AG04450 (cell line): ENCODE results near the gene MARK2. TPM values are rescaled to one million over a fixed set of nuclear protein-coding genes. Genes with fewer than 3 reads are reported as not detected.
A peak's percentile ranks its signal among the peaks of the same experiment; 100 is the strongest.

Source experiments
- CTCF ChIA-PET: fragments of 300-600, 350-600 bp; formaldehyde crosslinking; extraction: SDS; loops from one replicate; lab custom pipeline; 2022; ENCODE audit warnings: antibody characterized with exemption, inconsistent platforms; lab: Charles Lee
- POLR2A ChIA-PET: fragments of 350-600 bp; formaldehyde crosslinking; extraction: SDS; loops from one replicate; lab custom pipeline; 2021; ENCODE audit warnings: antibody characterized with exemption, inconsistent platforms; lab: Yijun Ruan, JAX
- DNase-seq: peaks from one replicate; pipeline ENCODE4 v3.0.0-alpha.2; 2011; ENCODE audit warnings: low read depth, low spot score
- H3K27ac ChIP-seq: one replicate; pipeline ENCODE4 v1.5.1; 2012; ENCODE audit warnings: low read depth, low read length, control low read depth
- H3K27me3 ChIP-seq: one replicate; pipeline ENCODE4 v1.6.0; 2012; ENCODE audit warnings: low read length; ENCODE audit not compliant: control insufficient read depth, insufficient read depth
- H3K4me3 ChIP-seq: 2 replicates; pipeline ENCODE4 v1.5.1; 2011; ENCODE audit warnings: mild to moderate bottlenecking, low read depth, low read length, control low read depth
- H3K9me3 ChIP-seq: 2 replicates; pipeline ENCODE4 v1.5.1; 2012; ENCODE audit warnings: low read length; ENCODE audit not compliant: control insufficient read depth, insufficient read depth
- CTCF ChIP-seq: IDR thresholded peaks from 2 replicates; pipeline ENCODE4 v1.5.1; 2011; ENCODE audit warnings: low read depth, low read length, control low read depth, inconsistent platforms
- polyA plus RNA-seq: library from polyadenylated mRNA; depleted of rRNA; stranded (reverse); fragments of >200 nt; gene quantifications from 2 replicates; pipeline ENCODE4 v1.2.3, GENCODE V29; 2011

Gene MARK2
- polyA plus RNA-seq, 1 experiment, result 16.5 TPM

DNA sequence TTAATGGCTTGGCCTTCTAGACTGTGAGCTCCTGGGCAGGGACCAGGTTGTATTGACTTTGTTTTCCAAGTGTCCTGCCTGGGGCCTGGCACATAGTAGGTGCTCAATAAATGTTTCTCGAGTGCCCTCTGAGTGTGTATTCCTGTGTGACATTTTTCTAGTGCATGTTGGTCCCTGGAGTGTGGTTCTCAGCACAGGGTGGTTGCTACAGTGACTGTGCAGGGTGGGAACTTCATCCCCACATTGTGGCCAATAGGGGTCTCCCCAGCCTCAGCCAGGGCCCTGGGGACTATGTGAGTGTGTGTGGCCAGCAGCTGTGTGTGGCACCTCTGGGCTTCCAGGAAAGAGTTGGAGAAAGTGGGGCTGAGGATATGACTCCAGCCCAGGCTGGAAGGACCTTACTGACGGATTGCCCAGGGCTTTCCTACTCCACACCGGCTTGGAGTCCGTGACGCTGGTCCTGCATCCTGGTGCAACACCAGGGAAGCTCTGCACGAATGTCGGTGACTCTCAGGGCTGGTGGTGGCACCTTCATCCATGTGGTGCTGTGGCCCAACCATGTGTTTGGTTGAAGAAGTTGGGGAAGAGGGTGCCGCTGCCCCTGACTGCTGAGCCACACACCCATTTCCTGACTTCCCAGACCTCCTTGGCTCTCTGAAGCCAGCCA, 9.0 kb upstream of the MARK2 start:
- ChIA-PET POLR2A (interaction anchor here (0.9 to 1.1 kb wide), 2 partner anchors 9 to 116 kb away, joined by 3 to 4 read pairs; partner anchors contain the start of gene MARK2), CTCF (interaction anchor here (0.6 to 1.8 kb wide), 4 partner anchors 7 to 116 kb away, joined by 3 to 11 read pairs (median 6); no protein-coding TSS in a partner anchor)
- Histone ChIP-seq H3K4me3 (no peak overlapping the region), H3K9me3 (no peaks in the 10 kb centered on the region), H3K27ac (no peak overlapping the region), H3K27me3 (no peaks in the 10 kb centered on the region)
- no peak for DNase-seq
- peak; percentile 47 for TF ChIP-seq CTCF

DNA sequence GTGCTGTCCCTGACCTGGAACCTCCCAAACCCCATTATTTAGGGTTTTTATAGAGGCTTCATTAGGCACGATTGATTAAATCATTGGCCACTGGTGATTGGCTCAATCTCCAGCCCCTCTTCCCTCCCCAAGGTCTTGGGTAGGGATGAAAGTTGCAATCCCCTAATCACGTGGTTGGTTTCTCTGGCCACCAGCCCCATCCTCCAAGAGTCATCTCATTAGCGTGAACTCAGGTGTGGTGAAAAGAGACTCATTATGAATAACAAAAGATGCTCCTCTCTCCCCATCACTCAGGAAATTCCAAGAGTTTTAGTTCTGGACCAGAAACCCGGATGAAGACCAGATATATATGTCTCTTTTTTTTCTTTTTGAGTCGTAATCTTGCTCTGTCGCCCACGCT, 7.6 kb upstream of the MARK2 start:
- DNase-seq, result no peak
- ChIA-PET CTCF (interaction anchor here (1.5 kb wide), 1 partner anchor 114 kb away, joined by 5 read pairs; no protein-coding TSS in a partner anchor), POLR2A (interaction anchor here (0.6 kb wide), 1 partner anchor 450 kb away, joined by 10 read pairs; no protein-coding TSS in a partner anchor)
- Histone ChIP-seq H3K27ac (no peak overlapping the region), H3K9me3 (no peaks in the 10 kb centered on the region), H3K4me3 (no peak overlapping the region), H3K27me3 (no peaks in the 10 kb centered on the region)
- no peak for TF ChIP-seq CTCF

GRCh38 chr11:63832336-63832735, 6.6 kb upstream of the MARK2 start:
- TF ChIP-seq CTCF, result no peak
- no peak overlapping the region for H3K27ac ChIP-seq
- ChIA-PET POLR2A (interaction anchor here (0.6 kb wide), 1 partner anchor 119 kb away, joined by 7 read pairs; no protein-coding TSS in a partner anchor), CTCF (interaction anchor here (0.7 to 8.2 kb wide), 2 partner anchors 68 to 113 kb away, joined by 13 to 256 read pairs; no protein-coding TSS in a partner anchor)
- H3K9me3 ChIP-seq, result no peaks in the 10 kb centered on the region
- H3K4me3 ChIP-seq, result no peak overlapping the region
- H3K27me3 ChIP-seq, result no peaks in the 10 kb centered on the region
- DNase-seq, result no peak

DNA sequence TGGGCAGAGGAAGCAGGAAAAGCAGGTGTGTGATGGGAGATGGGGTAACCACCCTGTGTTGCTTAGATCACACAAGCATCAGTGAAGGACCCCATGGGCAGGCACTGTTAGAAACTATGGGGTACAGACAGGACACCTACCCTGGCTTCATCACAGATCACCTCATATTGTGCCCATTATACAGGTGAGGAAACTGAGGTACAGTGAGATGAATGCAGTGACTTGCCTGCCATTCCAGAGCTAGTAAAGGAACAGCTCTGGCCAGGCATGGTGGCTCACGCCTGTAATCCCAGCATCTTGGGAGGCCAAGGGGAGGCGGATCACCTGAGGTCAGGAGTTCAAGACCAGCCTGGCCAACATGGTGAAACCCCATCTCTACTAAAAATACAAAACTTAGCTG, 5.9 kb upstream of the MARK2 start:
- Histone ChIP-seq H3K4me3 (no peak overlapping the region), H3K9me3 (no peaks in the 10 kb centered on the region), H3K27me3 (no peaks in the 10 kb centered on the region), H3K27ac (no peak overlapping the region)
- CTCF ChIA-PET, result interaction anchor here (8.2 kb wide), 1 partner anchor 112 kb away, joined by 256 read pairs; no protein-coding TSS in a partner anchor
- TF ChIP-seq CTCF, result no peak
- POLR2A ChIA-PET, result no interaction called here
- DNase-seq, result no peak
